Stimulated activated CD8-positive, alpha-beta memory T cell treated with anti-CD3 and anti-CD28 coated beads, Interleukin-4, amount 100 ng/mL, for 1 hour (primary cell): ENCODE data around the gene INTS4.
"Not testable (repeated sequence)": the region's sequence is repeated elsewhere in the genome, so short reads cannot be mapped to it uniquely, and the experiment has no call there.

Experiments
- DNase-seq, 2 donors: peaks; one replicate each; pipeline ENCODE4 v3.0.0-alpha.2; 2020; ENCODE audit warnings: low read depth in 2 of 2, low spot score in 1 of 2

The INTS4 gene

GRCh38 chr11:78022397-78023396 is 28.2 kb upstream of the INTS4 start, which contains the start of gene KCTD14:
Gene KCTD14, minus strand, starts transcription at chr11:78023276. Its CDS starts 27 bp downstream, at chr11:78023249.
- DNase-seq: no peak

GRCh38 chr11:78021611-78022010 is 27.1 kb upstream of the INTS4 start:
- no peak for DNase-seq

- DNase-seq: no peak
Observed at GRCh38 chr11:78020246-78020645, 25.8 kb upstream of the INTS4 start.

GRCh38 chr11:78019808-78020207 is 25.3 kb upstream of the INTS4 start:
- DNase-seq: no peak

GRCh38 chr11:78015878-78016277 is 21.4 kb upstream of the INTS4 start:
- no peak for DNase-seq

- DNase-seq: not testable (repeated sequence)
Observed at GRCh38 chr11:78014937-78015520, 20.6 kb upstream of the INTS4 start.

- DNase-seq: no peak
Observed at GRCh38 chr11:78011301-78011700, 16.8 kb upstream of the INTS4 start.

GRCh38 chr11:78010755-78011154 is 16.3 kb upstream of the INTS4 start:
- DNase-seq: no peak

GRCh38 chr11:78010304-78010703 is 15.8 kb upstream of the INTS4 start:
- DNase-seq: no peak

GRCh38 chr11:78009062-78009461 is 14.6 kb upstream of the INTS4 start:
- DNase-seq: no peak

GRCh38 chr11:78000193-78000592 is 5.7 kb upstream of the INTS4 start:
- peak in 1 of 2 donors; percentile 16 for DNase-seq

GRCh38 chr11:77999446-78000030 is 5.1 kb upstream of the INTS4 start:
- DNase-seq: no peak

- no peak for DNase-seq
Observed at GRCh38 chr11:77993902-77994301, 566 bp downstream of the INTS4 start.

GRCh38 chr11:77990981-77991380 is 3.5 kb downstream of the INTS4 start:
- no peak for DNase-seq

- not testable (repeated sequence) for DNase-seq
Observed at GRCh38 chr11:77986456-77986855, 8.0 kb downstream of the INTS4 start.

- no peak for DNase-seq
Observed at GRCh38 chr11:77981346-77981947, 13.0 kb downstream of the INTS4 start.

GRCh38 chr11:77968337-77968736 is 26.1 kb downstream of the INTS4 start:
- DNase-seq: no peak

GRCh38 chr11:77967753-77968152 is 26.7 kb downstream of the INTS4 start:
- no peak for DNase-seq

GRCh38 chr11:77967121-77967520 is 27.3 kb downstream of the INTS4 start:
- DNase-seq: no peak

GRCh38 chr11:77966338-77966737 is 28.1 kb downstream of the INTS4 start:
- DNase-seq: no peak

- DNase-seq: no peak
Observed at GRCh38 chr11:77959434-77959833, 35.0 kb downstream of the INTS4 start.
